NCI-H1105 treated with DMSO at 0.1 percent for 48 hours (cell line): ENCODE measurements around the gene EDC4.
"Not testable (repeated sequence)": the region's sequence is repeated elsewhere in the genome, so short reads cannot be mapped to it uniquely, and the experiment has no call there.

Source experiments
- DNase-seq: peaks from one replicate; lab custom pipeline; 2025; lab: John Stamatoyannopoulos, UW

EDC4 gene, protein sequence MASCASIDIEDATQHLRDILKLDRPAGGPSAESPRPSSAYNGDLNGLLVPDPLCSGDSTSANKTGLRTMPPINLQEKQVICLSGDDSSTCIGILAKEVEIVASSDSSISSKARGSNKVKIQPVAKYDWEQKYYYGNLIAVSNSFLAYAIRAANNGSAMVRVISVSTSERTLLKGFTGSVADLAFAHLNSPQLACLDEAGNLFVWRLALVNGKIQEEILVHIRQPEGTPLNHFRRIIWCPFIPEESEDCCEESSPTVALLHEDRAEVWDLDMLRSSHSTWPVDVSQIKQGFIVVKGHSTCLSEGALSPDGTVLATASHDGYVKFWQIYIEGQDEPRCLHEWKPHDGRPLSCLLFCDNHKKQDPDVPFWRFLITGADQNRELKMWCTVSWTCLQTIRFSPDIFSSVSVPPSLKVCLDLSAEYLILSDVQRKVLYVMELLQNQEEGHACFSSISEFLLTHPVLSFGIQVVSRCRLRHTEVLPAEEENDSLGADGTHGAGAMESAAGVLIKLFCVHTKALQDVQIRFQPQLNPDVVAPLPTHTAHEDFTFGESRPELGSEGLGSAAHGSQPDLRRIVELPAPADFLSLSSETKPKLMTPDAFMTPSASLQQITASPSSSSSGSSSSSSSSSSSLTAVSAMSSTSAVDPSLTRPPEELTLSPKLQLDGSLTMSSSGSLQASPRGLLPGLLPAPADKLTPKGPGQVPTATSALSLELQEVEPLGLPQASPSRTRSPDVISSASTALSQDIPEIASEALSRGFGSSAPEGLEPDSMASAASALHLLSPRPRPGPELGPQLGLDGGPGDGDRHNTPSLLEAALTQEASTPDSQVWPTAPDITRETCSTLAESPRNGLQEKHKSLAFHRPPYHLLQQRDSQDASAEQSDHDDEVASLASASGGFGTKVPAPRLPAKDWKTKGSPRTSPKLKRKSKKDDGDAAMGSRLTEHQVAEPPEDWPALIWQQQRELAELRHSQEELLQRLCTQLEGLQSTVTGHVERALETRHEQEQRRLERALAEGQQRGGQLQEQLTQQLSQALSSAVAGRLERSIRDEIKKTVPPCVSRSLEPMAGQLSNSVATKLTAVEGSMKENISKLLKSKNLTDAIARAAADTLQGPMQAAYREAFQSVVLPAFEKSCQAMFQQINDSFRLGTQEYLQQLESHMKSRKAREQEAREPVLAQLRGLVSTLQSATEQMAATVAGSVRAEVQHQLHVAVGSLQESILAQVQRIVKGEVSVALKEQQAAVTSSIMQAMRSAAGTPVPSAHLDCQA (N-terminal part only)

DNA sequence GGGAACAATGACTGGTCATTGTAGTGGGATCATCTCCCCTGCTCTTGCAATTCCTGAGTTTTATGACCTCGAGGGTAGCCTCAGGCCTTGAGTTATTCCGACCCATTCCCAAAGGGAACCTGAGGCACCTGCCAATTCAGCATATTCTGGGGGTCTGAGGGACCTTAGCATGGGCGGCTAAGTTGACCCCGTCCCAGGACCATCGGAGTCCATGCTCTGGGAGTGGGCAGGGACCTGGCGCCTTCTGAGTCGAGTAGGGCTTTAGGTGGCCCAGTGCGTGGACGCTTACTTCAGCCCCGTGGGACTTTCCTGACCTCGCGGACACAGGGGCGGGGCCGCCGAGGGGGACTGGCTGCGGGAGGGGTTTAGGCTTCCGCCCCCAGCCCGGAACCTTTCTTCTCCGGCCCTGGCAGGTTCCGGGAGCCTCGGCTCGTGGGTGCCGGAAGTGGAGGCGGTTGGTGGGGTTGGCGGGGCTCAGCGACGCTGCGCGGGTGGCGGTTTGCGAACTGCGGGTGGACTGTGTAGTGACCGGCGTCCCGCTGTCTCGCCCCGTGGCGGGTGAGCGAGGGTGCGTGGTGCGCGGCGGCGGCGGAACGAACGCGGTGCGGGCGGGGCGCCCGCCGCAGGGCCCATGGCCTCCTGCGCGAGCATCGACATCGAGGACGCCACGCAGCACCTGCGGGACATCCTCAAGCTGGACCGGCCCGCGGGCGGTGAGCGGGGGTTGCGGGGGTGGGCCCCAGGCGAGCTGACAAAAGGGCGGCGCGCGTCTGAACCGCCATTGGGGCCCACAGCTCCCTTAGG is at the start of gene EDC4:
Gene EDC4, plus strand, starts transcription at position 422 of the 804 bp plus-strand sequence. Its CDS starts 210 bp downstream, at position 632.
- peak; percentile 29 for DNase-seq

DNA sequence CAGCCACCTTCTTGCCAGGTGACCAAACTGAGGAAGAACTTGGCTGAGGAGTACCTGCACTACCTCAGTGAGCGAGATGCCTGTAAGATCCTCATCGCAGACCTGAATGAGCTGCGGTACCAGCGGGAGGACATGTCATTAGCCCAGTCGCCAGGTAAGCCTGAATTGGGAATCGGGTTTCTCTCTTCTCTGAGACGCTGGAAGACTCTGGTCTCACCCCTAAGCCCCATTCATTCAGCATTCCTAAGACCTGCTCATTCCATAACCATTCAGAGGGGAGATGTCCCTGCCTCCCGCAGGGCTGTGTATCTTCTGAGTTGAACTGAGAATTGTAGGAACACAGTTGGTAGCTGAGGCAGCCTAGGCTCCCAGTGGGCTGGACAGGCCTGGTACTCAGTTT is 47.7 kb upstream of the EDC4 start:
- no peak for DNase-seq

DNA sequence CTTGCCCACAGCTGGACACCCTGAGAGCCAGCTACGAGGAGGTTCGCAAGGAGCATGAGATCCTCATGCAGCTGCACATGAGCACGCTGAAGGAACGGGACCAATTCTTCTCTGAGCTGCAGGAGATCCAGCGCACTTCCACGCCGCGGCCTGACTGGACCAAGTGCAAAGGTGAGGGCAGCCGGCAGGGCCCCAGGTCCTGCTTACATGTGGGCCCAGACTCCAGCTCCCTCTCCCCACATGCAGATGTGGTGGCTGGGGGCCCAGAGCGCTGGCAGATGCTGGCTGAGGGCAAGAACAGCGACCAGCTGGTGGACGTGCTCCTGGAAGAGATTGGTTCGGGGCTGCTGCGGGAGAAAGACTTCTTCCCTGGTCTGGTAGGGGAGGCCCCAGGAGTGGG is 46.9 kb upstream of the EDC4 start:
- DNase-seq = no peak

DNA sequence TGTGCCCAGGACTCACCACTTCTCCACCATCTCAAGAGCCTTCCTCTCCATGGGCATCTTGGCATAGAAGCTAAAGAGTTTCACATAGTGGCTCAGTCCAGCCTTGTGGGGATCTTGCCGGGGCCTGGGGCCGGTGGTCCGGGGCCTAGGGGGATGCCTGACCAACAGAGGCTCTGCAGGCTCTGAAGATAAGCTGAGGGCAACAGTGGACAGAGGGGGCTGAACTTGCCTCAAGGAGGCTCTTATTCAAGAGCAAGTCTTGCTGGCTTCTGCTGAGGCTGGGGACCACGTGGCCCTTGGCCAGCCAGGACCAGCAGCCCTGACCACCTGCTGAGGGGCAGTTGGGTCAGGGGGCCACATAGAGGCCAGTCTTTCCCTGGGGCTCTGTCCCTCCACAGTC is 44.2 kb upstream of the EDC4 start:
- DNase-seq = no peak

DNA sequence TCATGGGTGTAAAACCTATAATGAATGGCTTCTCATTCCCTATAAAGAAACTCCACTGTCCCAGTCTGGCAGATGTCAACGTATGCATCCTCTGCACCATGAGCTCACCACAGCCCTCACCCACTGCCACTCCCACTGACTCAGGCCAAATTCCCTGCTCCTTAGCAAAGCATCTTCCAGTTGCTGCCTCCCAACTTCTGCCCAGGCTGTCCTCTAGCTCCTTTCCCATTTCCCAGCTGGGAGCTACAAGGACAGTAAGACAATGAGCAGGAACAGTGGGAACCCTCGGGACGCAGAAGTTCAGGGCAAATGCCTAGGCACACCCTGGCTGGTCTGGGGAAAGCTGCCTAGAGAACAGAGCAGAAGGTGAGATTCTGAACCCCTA is 39.8 kb upstream of the EDC4 start:
- DNase-seq = no peak

DNA sequence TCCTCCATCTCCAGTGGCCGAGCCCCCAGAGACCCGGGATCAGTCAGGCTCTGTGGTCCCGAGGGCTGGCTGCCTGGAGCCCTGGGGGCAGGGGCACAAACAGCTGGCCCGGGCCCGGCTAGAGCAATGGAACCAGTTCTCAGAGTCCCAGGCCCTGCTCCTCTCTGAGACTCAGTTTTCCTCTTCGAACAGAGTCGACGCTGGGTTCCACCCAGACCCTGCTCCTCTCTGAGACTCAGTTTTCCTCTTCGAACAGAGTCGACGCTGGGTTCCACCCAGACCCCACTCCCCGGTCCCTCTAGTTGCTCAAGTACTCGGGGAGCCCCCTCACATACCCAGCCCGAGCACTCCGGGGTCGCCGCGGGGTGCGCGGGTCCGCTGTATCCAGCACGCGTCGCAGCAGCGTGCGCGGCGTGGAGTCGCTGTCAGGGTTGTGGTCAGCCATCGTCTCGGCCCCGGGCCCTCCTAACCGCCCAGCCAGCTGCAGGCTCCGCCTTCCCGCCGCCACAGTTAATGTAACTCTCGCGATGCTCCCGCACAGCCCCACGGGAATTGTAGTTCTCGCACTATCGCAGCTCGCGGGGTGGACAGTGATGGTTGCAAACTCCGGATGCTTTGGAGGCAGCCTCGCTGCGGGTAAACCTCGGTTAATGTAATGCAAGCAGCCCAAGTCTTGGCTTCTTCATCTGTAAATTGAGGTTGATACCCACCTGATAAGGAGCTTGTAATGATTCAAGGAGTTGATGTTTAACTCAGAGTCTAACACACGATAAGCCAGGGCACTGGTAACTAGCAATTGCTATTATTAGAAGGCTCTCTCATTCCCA is 39.2 kb upstream of the EDC4 start:
- peak; percentile 78 for DNase-seq

DNA sequence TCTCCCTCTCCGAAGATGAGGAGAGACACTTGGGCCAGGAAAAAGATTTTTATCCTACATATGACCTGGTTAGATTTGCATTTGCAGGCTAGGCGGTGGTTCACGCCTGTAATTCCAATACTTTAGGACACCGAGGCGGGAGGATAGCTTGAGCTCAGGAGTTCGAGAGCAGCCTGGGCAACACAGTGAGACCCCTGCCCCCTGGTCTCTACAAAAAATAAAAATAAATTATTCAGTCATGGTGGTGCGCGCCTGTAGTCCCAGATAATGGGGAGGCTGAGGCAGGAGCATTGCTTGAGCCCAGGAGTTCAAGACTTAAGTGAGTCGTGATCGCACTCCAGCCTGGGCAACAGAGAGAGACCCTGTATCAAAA is 38.6 kb upstream of the EDC4 start:
- DNase-seq = no peak

DNA sequence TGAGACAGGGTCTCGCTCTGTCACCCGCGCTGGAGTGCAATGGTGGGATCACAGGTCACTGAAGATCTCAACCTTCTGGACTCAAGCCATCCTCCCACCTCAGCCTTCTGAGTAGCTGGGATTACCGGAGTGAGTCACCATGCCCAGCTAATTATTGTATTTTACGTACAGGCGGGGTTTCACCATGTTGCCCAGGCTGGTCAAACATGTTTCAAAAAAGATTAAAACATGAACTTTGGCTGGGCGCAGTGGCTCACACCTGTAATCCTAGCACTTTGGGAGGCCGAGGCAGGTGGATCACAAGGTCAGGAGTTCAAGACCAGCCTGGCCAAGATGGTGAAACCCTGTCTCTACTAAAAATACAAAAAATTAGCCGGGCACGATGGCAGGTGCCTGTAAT is 35.7 kb upstream of the EDC4 start:
- not testable (repeated sequence) for DNase-seq

DNA sequence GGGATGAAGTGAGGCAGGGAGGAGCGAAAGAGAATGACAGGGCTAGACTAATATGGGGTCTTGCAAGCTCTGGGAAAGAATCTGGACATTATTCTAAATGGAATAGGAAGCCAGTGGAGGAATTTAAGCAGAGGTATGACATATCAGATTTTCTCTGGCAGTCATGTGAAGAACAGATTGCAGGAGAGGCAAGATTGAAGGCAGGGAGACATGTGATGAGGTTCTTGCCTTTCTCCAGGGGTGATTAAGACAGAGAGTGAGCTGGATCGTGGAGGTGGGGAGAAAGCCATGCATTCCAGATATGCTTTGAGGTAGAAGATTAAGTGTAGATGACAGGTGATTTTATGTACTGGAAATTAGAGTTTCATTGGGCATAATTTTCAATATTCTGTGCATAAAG is 35.0 kb upstream of the EDC4 start:
- DNase-seq = no peak

DNA sequence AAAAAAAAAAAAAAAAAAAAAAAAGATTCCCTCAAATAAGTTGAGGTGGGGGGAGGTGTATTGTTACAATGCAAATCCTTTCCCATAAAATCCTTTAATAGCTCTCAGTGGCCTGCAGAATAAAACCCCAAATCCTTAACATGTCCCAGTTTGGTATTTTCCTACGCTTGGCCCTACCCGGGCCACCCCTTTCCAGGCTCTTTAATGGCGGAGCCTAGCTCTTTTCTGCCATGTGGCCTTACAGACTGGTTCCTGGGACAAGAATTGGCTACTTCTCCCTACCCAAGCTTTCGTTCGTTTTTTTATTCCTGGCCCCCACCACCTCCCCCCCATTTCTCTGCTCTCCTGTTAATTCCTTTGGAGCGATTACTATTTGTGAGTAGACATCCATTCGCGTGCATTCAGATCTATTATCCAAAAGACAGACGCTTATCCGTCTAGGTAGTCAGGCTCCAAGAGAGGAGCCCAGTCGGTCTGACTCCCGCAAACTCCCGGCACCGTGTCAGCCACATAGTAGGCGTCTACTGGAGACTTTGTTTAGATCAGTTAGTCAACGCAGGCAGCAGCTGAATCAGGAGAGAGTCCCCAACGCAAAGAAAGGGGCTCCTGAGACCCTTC is 31.5 kb upstream of the EDC4 start:
- DNase-seq = no peak

DNA sequence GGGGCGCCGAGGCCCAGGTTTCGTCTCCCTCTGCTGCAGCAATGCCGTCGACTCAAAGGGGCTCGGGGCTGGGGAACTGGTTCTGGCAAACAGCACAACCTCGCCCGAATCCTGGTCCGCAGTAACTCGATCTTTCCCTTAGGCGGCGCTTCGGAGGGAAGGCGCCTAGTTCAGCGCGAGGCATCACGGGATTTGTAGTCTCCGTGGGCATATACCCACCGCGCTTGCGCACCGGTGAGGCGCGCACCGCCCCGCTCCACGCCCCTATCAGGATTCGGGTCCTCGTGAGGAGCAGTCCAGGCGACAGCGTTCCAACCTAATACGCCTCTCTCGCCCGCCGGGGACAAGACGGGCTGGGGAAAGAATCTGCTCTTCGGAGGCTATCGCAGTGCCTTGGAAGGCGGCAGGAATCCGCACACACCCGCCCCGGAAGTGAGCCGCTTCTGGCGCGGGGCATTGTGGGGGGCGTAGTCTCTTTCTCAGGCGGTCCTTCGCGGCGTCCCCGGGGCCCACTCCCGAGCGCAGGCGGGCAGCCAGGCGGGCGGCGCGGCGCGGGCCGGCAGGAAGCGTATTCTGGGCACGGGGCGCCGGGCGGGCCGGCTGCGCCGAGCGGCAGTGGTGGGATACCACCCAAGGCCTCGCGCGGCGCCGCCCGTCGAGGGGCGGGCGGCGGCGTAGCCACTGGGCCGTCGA is 30.9 kb upstream of the EDC4 start, which contains the start of gene THAP11:
Gene THAP11, plus strand, starts transcription at position 505 of the 693 bp plus-strand sequence. CDS start 235 bp downstream, outside the sequence.
- DNase-seq = peak; percentile 89

DNA sequence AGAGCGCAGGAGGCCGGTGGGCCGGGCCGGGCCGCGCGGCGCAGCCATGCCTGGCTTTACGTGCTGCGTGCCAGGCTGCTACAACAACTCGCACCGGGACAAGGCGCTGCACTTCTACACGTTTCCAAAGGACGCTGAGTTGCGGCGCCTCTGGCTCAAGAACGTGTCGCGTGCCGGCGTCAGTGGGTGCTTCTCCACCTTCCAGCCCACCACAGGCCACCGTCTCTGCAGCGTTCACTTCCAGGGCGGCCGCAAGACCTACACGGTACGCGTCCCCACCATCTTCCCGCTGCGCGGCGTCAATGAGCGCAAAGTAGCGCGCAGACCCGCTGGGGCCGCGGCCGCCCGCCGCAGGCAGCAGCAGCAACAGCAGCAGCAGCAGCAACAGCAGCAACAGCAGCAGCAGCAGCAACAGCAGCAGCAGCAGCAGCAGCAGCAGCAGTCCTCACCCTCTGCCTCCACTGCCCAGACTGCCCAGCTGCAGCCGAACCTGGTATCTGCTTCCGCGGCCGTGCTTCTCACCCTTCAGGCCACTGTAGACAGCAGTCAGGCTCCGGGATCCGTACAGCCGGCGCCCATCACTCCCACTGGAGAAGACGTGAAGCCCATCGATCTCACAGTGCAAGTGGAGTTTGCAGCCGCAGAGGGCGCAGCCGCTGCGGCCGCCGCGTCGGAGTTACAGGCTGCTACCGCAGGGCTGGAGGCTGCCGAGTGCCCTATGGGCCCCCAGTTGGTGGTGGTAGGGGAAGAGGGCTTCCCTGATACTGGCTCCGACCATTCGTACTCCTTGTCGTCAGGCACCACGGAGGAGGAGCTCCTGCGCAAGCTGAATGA is 30.1 kb upstream of the EDC4 start:
- peak; percentile 34 for DNase-seq

DNA sequence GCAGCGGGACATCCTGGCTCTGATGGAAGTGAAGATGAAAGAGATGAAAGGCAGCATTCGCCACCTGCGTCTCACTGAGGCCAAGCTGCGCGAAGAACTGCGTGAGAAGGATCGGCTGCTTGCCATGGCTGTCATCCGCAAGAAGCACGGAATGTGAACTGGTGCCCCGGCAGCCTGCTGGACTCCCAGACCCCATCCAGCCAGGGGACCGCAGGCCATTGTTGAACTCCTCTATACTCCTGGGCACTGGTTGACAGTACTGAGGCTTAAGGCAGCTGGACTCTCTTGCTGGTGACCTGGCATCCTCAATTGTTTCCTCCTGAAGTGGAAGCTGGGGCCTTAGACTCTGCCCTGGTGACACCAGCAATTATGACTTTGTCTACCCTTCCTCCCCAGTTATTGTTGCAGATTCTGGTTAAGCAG is 29.5 kb upstream of the EDC4 start:
- DNase-seq = no peak

DNA sequence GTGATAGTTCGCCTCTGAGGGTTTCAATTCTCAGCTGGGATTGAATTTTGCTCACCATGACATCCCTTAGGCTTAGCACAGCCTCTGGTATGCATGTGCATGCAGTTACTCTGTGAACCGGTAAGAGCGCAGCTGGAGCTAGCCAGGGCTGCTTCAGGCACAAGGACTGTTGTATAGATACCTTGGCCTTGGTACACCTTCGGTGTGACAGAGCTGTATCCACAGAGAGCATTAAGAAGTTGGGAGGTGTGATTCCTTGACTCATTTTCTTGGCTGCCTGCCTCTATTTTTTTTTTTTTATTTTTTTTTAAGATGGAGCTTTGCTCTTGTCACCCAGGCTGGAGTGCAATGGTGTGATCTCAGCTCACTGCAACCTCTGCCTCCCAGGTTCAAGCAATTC is 28.4 kb upstream of the EDC4 start:
- DNase-seq = no peak

DNA sequence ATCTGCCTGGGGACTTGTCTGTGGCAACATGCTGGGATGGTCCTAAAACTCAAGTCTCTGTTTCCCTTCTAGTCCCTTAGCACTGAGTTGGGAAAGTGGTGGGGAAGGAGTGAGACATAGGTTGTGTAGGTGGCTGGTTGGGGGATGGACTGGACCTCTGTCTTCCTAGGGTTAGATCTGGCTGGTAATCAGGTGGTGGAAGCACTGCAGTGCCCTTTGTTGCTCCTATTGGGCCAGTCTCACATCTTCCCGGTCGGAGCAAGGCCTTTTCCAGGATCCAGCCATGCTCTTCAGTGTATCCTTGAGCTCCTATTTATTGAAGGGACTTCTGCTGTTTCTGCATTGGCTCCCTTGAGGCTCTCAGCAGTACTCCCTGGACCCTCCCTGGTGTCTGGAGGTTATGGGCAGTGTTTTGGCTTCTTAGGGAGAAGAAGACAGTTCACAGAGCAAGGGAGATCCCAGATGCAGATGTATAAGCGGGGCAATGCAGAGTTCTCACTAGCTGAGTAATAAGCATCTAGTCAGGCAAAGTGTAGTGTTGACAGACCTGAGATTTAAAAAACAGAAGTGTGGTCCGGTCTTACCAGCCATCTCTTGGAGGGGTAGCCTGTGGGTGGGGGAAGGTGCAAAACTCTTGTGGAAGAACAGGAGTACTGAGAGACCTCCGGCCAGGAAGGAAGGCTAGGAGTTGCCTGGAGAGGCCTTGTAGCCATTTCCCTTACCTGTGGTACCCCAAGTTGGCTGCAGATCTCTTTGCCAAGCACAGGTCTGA is 27.4 kb upstream of the EDC4 start:
- no peak for DNase-seq

DNA sequence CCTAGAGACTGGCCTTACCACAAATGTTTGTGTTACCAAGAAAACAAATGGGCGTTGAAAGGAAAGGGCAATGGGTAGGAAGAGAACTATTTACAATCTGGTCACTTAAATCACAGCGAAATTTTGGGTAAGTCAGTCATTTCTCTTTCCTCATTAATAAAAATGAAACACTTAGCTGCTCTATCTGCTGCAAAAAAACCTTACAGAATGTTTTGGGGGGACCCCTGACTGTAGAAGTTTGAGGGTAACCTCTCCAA is 26.9 kb upstream of the EDC4 start:
- no peak for DNase-seq

DNA sequence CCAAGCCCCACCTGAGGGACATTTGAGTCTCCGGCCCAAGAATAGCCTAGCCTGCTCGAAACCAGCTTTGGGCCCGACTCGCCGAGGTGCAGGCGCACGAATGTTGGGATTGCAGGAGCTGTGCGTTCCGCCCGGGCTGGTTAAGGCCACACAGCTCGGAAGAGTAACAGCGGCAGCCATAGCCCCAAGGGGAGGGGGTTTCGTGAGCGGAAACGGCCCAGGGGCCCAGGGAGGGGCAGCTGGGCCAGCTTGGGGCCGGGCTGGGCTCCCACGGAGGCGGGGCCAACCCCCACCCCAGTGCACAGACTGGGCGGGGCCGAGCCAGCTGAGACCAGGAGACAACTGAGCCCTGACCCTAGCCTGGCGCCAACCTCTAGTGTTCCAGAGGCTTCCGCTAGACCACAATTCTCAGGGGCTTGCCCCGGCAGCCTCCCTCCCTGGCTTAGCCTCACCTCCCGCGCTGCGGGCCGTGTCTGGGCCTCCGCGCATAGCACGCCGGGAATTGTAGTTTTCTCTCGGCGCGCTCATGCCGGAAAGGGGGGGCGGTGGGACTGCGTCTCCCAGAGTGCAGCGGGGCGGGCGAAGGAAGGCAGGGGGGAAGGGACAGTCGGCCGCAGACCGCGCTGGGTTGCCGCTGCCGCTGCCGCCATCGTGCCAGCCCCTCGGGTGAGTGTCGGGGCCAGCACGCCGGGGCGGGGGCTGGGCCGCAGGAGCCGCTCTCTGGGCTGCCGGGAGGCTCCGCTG is 26.4 kb upstream of the EDC4 start, which contains the start of gene NUTF2:
Gene NUTF2, plus strand, starts transcription at position 614 of the 744 bp plus-strand sequence. CDS start 18,198 bp downstream, outside the sequence.
- peak; percentile 88 for DNase-seq
